Stimulated activated CD8-positive, alpha-beta memory T cell treated with anti-CD3 and anti-CD28 coated beads, Interleukin-2, amount 100 ng/mL, for 1 hour (primary cell): Measurements from ENCODE around the gene LRIG1.

Experiments used
- DNase-seq, 2 donors: peaks; one replicate each; pipeline ENCODE4 v3.0.0-alpha.2; 2020; ENCODE audit warnings: low read depth in 2 of 2

Gene LRIG1

GRCh38 chr3:66354001-66354400 lies 146.8 kb downstream of the LRIG1 start:
- DNase-seq: no peak

GRCh38 chr3:66353530-66353929 lies 147.3 kb downstream of the LRIG1 start:
- DNase-seq: no peak

DNA sequence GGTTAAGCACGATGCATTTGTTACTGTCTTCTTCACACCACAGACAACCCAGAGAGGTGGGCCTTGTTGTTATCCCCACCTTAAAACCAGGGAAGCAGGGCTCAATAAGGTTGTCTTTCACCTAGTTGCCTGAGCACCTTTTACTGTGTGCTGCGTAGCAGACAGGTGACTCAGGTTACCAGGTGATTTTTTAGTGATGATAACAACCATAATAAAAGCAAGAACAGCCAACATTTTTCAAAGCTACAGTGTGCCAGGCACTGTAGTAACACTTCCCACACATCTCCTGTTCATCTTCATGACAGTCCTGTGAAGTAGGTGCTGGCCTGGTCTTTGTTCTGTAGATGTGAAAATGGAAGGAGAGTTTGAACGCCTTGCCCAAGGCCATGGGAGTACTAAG lies 147.8 kb downstream of the LRIG1 start:
- DNase-seq: no peak

DNA sequence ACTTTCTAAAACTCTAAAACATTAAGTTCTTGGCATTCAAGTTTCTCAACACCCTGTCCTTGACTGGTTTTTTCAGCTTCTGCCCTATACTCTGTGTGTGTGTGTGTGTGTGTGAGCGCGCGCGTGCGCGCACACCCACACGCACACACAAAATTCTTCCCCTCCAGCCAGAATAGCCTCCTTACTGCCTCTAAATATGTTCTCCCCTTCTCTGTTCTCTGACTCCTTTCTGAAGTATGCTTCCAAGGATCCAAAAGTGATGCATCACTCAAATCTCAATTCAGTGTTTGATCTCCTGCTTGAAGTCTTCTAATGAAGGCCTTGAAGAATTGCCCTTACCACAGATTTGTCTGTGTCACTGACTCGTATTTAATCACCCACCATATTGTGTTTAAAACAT lies 150.2 kb downstream of the LRIG1 start:
- DNase-seq: no peak

GRCh38 chr3:66348704-66349103 lies 152.1 kb downstream of the LRIG1 start:
- no peak for DNase-seq

DNA sequence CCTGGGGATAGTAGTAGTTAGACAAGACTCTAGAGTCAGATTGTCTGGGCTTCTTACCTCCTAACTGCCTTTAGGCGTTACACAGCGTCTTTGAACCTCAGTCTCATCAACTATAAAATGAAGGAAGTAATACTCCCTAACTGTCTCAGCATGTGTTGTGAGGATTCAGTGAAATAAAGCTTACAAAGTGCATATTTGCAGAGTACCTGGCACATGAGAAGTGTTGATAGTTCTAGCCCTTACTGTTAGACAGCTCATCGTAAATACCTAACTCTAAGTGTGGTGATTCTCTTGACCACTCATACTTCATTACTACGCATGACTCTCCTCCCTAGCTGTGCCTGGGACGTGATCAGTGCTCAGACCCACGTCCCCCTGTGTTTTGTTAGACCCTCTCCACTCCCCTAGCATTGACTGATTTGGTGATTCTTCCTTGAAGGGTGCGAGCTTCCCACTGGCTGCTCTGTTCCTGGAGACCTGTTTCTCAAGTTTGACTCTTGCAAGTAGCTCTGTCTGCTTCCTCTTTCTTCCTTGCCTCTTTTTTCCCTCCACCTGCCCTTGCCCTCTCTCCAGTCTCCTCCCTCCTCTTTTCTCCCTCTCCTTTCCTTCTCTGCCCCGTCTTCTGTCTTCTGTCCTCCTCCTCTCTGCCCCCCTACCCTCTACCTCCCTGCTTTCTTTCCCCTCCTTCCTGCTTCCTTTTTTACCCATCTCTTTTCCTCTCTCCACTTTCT lies 155.8 kb downstream of the LRIG1 start:
- no peak for DNase-seq

DNA sequence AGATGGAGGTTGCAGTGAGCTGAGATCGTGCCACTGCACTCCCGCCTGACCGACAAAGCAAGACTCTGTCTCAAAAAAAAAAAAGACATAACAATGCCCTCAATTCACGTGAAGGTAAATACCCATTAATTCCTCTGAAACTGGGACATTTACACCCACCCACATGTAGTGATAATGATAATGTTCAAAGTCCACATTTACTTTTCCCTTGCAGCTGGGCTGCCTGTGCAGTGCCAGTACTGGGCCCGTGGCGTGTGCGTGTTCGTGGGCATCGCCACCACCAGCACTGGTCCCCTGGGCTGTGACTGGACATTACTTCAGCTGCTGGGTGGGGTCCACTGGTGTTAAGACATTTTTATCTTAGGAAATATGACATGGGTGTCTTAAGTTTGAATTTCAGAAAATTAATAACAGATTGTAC lies 156.4 kb downstream of the LRIG1 start:
- DNase-seq: no peak

GRCh38 chr3:66342717-66343356 lies 158.0 kb downstream of the LRIG1 start:
- DNase-seq: no peak

DNA sequence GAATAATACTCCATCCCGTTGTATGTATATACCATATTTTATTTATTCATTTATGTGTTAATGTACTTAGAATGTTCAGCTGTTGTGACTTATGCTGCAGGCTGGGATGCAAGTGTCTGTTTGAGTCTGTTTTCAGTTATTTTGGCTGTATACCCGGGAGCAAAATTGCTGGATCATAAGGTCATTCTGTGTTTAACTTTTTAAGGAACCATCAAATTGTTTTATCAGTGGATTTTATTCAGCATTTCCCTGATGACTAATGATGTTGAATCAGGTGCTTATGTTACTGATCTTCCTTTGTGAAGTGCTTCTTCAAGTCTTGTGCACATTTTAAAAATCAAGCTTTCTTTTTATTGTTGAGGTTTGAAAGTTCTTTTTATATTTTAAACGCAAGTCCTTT lies 161.9 kb downstream of the LRIG1 start:
- DNase-seq: no peak

- DNase-seq: no peak
Measured at GRCh38 chr3:66336333-66336766, 164.5 kb downstream of the LRIG1 start.

GRCh38 chr3:66335671-66336070 lies 165.2 kb downstream of the LRIG1 start:
- DNase-seq: no peak
